Omental fat pad (tissue), 4 donors: ENCODE measurements around the gene AFG3L2. TPM values are rescaled to one million over a fixed set of nuclear protein-coding genes. Genes with fewer than 3 reads are reported as not detected.

Experiments used
- ATAC-seq: fragments of 150-250 bp; one replicate; pipeline ENCODE4 v1.9.1; 2016; ENCODE audit warnings: mild to moderate bottlenecking, moderate library complexity; ENCODE audit not compliant: low FRiP score
- DNase-seq: peaks from one replicate; pipeline ENCODE4 v3.0.0-alpha.2; 2019; ENCODE audit warnings: low spot score
- CTCF ChIP-seq, 3 donors: fragments of 450-650 bp; IDR thresholded peaks; one replicate each; pipeline ENCODE4 v1.5.1; 2016 to 2017; ENCODE audit warnings: antibody characterized with exemption in 3 of 3, mild to moderate bottlenecking in 3 of 3, moderate library complexity in 2 of 3
- total RNA-seq, 4 donors: library from RNA; depleted of rRNA; stranded (reverse); fragments of >200 nt; gene quantifications; one replicate each; pipeline ENCODE4 v1.1.0, GENCODE V29; 2016

Gene AFG3L2
- total RNA-seq, result 10 to 100 TPM; 36.4 to 64.0 (median 40.1) TPM

- no peak for TF ChIP-seq CTCF (IDR thresholded peaks at IDR 0.05)
- peak; percentile 98 for ATAC-seq
- DNase-seq, result peak; percentile 100
Observed at GRCh38 chr18:12376754-12377555, at the start of gene AFG3L2. Gene AFG3L2, minus strand, starts transcription at chr18:12377227. Its CDS starts 145 bp downstream, at chr18:12377082.

GRCh38 chr18:12424252-12424651, 47.2 kb upstream of the AFG3L2 start:
- DNase-seq (no peak), ATAC-seq (no peak)
- no peak for TF ChIP-seq CTCF (IDR thresholded peaks at IDR 0.05)

GRCh38 chr18:12423820-12424219, 46.8 kb upstream of the AFG3L2 start:
- ATAC-seq (no peak), DNase-seq (no peak)
- TF ChIP-seq CTCF (IDR thresholded peaks at IDR 0.05), result no peak

GRCh38 chr18:12423393-12423792, 46.4 kb upstream of the AFG3L2 start:
- DNase-seq, result no peak
- no peak for ATAC-seq
- no peak for TF ChIP-seq CTCF (IDR thresholded peaks at IDR 0.05)

GRCh38 chr18:12422936-12423335, 45.9 kb upstream of the AFG3L2 start:
- no peak for DNase-seq
- no peak for TF ChIP-seq CTCF (IDR thresholded peaks at IDR 0.05)
- no peak for ATAC-seq

GRCh38 chr18:12421732-12422131, 44.7 kb upstream of the AFG3L2 start:
- ATAC-seq, result no peak

More at GRCh38 chr18:12421732-12422131, 44.7 kb upstream of the AFG3L2 start:
- TF ChIP-seq CTCF (IDR thresholded peaks at IDR 0.05), result no peak
- no peak for DNase-seq
